Psoas muscle (tissue), 8 donors: ENCODE data around the gene DLG4. TPM values are rescaled to one million over a fixed set of nuclear protein-coding genes. Genes with fewer than 3 reads are reported as not detected.
"Not testable (repeated sequence)": the region's sequence is repeated elsewhere in the genome, so short reads cannot be mapped to it uniquely, and the experiment has no call there.

Experiments used
- ATAC-seq, 4 donors: fragments of 200-7000 bp; cut with Tn5 transposase; one replicate each; pipeline ENCODE4 v1.9.1; 2020; ENCODE audit warnings: moderate library complexity in 3 of 4, mild to moderate bottlenecking in 2 of 4
- DNase-seq, 2 donors: peaks; one replicate each; pipeline ENCODE4 v3.0.0-alpha.2; 2020
- H3K27ac ChIP-seq: fragments of 200-600 bp; one replicate; pipeline ENCODE4 v1.8.0; 2022
- H3K27me3 ChIP-seq, 3 donors: fragments of 200-600 bp in 1 of 3; one replicate each; pipeline versions ENCODE4 v1.6.1 to v1.8.0; 2013 to 2022; ENCODE audit warnings: low read length in 2 of 3, mild to moderate bottlenecking in 2 of 3, moderate library complexity in 1 of 3; ENCODE audit not compliant: insufficient read depth in 3 of 3
- H3K36me3 ChIP-seq, 2 donors: fragments of 200-600 bp in 1 of 2; one replicate each; pipeline versions ENCODE4 v1.6.1 to v1.8.0; 2013 to 2022; ENCODE audit warnings: low read depth in 1 of 2, mild to moderate bottlenecking in 1 of 2, moderate library complexity in 1 of 2; ENCODE audit not compliant: insufficient read depth in 1 of 2
- H3K4me1 ChIP-seq: fragments of 200-600 bp; one replicate; pipeline ENCODE4 v1.8.0; 2022
- H3K4me3 ChIP-seq: fragments of 200-600 bp; one replicate; pipeline ENCODE4 v1.8.0; 2022; ENCODE audit warnings: mild to moderate bottlenecking
- H3K9me3 ChIP-seq: fragments of 200-600 bp; one replicate; pipeline ENCODE4 v1.8.0; 2022
- CTCF ChIP-seq: fragments of 200-600 bp; IDR thresholded peaks from one replicate; pipeline ENCODE4 v1.8.0; 2022; ENCODE audit warnings: antibody characterized with exemption
- WGBS, 3 donors: extraction: QIAGEN DNeasy Blood & Tissue Kit; methylation state at CpG; one replicate each; pipeline versions ENCODE4 v1.1.6 to v1.1.7; 2013; 5-methylcytosine and 5-hydroxymethylcytosine counted together
- intact Hi-C, 2 donors: fragments of 100-400 bp; cut with DNase I; formaldehyde crosslinking; loops; one replicate each; pipeline versions ENCODE4 v1.11.0 to v1.14.2; 2022
- polyA plus RNA-seq, 3 donors: library from polyadenylated mRNA; stranded (reverse); fragments of 200-250 nt; gene quantifications; one replicate each; pipeline ENCODE4 v1.2.3, GENCODE V29; 2013
- total RNA-seq, 4 donors: library from RNA; stranded (reverse); fragmentation: NEBNext Ultra II Directional in 2 of 4; extraction: Animal tissue kit (Norgen Biotek cat#: 25700) in 2 of 4; gene quantifications; one replicate each; pipeline versions ENCODE4 v1.2.1 to v1.2.4, GENCODE V29; 2021 to 2023
- donor health status: healthy with polysubstance abuse.
- donor health status: DM: no; HTN: no; CAD: no; lungs with moderate emphysema.
- donor health status: Bipolar disorder and iron deficiency.
- donor health status: healthy.
- donor health status: DM: yes; HTN: yes; CAD: no.
- donor health status: DM: no; HTN: no; CAD: no.
- donor health status: DM: no; HTN: no; CAD: no.
- donor health status: DM: yes; HTN: yes; CAD: no.

Gene DLG4
- total and polyA plus RNA-seq, 7 donors, result 1.5 to 8.9 (median 5.0) TPM

- Histone ChIP-seq H3K4me3 (no peak overlapping the region), H3K36me3 (no peaks in the 10 kb centered on the region), H3K27ac (no peak overlapping the region), H3K27me3 (peaks cover 0 to 67% (median 15%) of the 10 kb centered on the region in 3 donors), H3K4me1 (peaks cover 8% of the 10 kb centered on the region), H3K9me3 (peaks cover 7% of the 10 kb centered on the region)
- no peak for DNase-seq
- 88 to 94% (median 89%) methylated on average over 5 of the region's 5 CpGs for WGBS, 3 donors
- intact Hi-C loops, result loop anchor here in 1 of 2 donors (5.0 kb wide), 1 partner anchor 123 kb away; no protein-coding TSS in a partner anchor
- no peak for TF ChIP-seq CTCF
- no peak for ATAC-seq
Observed at GRCh38 chr17:7175330-7175733, 44.3 kb downstream of the DLG4 start.

GRCh38 chr17:7174603-7175326, 44.9 kb downstream of the DLG4 start:
- Histone ChIP-seq H3K4me1 (peaks cover 8% of the 10 kb centered on the region), H3K36me3 (no peaks in the 10 kb centered on the region), H3K27me3 (peaks cover 0 to 65% (median 15%) of the 10 kb centered on the region in 3 donors), H3K9me3 (peaks cover 7% of the 10 kb centered on the region), H3K27ac (no peak overlapping the region), H3K4me3 (no peak overlapping the region)
- intact Hi-C loops, result loop anchor here in 1 of 2 donors (5.0 kb wide), 1 partner anchor 122 kb away; no protein-coding TSS in a partner anchor
- TF ChIP-seq CTCF, result no peak
- no peak for ATAC-seq
- no peak for DNase-seq
- 79 to 88% (median 81%) methylated on average over 7 of the region's 7 CpGs for whole genome bisulfite sequencing, 3 donors

- Histone ChIP-seq H3K36me3 (no peaks in the 10 kb centered on the region), H3K9me3 (peaks cover 7% of the 10 kb centered on the region), H3K4me3 (peak overlapping the region; percentile 11), H3K27me3 (peaks cover 0 to 60% (median 15%) of the 10 kb centered on the region in 3 donors), H3K4me1 (peaks cover 8% of the 10 kb centered on the region), H3K27ac (no peak overlapping the region)
- DNase-seq (peak; percentile 58 to 72), ATAC-seq (peak in 2 of 4 donors; percentile 35 to 50)
- intact Hi-C loops, result no loop called here
- WGBS, 3 donors, result 40 to 44% (median 41%) methylated on average over 64 to 69 of the region's 69 CpGs
- TF ChIP-seq CTCF, result no peak
Observed at GRCh38 chr17:7173687-7174602, 45.7 kb downstream of the DLG4 start.

- H3K9me3 ChIP-seq, H3K4me1 ChIP-seq, H3K4me3 ChIP-seq, H3K36me3 ChIP-seq, intact Hi-C loops, DNase-seq, H3K27ac ChIP-seq, ATAC-seq: not testable (repeated sequence)
- peaks cover 0 to 53% (median 8%) of the 10 kb centered on the region in 3 donors for H3K27me3 ChIP-seq
- WGBS, 3 donors, result 89 to 90% (median 89%) methylated on average over 18 of the region's 18 CpGs
Observed at GRCh38 chr17:7172522-7173191, 47.0 kb downstream of the DLG4 start.

GRCh38 chr17:7169565-7169908, 50.1 kb downstream of the DLG4 start:
- WGBS, 3 donors, result 93 to 98% (median 96%) methylated on average over 7 of the region's 7 CpGs
- ATAC-seq, DNase-seq, H3K27ac ChIP-seq, H3K4me1 ChIP-seq, H3K4me3 ChIP-seq, intact Hi-C loops, H3K36me3 ChIP-seq, H3K9me3 ChIP-seq: not testable (repeated sequence)
- H3K27me3 ChIP-seq, result peaks cover 0 to 33% (median 1%) of the 10 kb centered on the region in 3 donors

GRCh38 chr17:7168841-7169564, 50.6 kb downstream of the DLG4 start:
- H3K36me3 ChIP-seq, ATAC-seq, H3K27ac ChIP-seq, H3K9me3 ChIP-seq, intact Hi-C loops, DNase-seq, H3K4me3 ChIP-seq, H3K4me1 ChIP-seq: not testable (repeated sequence)
- 84 to 85% (median 85%) methylated on average over 10 of the region's 10 CpGs for WGBS, 3 donors
- H3K27me3 ChIP-seq, result peaks cover 0 to 28% (median 1%) of the 10 kb centered on the region in 3 donors
